ENCODE measurements around the gene SH2D4B. TPM values are rescaled to one million over a fixed set of nuclear protein-coding genes. Genes with fewer than 3 reads are reported as not detected.

Gene SH2D4B
- total RNA-seq, 4 donors from 2014 or later = not detected

DNA sequence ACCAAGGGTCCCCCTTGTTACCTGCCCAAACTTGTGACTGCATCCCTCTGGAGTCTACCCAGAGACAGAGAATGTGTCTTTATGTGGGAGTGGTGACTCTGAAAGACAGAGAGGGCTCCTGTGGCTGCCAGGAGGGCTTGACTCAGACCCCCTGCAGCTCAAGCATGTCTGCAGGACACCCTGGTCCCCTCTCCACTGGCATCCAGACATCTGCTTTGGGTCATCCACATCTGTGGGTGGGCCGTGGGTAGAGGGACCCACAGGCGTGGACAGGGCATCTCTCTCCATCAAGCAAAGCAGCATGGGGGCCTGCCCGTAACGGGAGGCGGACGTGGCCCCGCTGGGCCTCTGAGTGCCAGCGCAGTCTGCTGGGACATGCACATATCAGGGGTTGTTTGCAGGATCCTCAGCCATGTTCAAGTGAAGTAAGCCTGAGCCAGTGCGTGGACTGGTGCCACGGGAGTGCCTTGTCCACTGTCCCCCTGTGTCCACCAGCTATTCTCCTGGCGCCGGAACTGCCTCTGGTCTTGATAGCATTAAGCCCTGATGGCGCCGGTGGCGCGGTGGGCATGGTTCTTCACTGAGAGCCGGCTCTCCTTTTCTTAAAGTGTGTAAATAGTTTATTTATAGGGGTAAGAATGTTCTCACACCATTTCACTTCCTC, 19.4 kb upstream of the SH2D4B start:
- DNase-seq (ENCODE audit: low spot score in 2 of 2) = no peak
- peaks cover 10 to 84% (median 28%) of the 10 kb centered on the region in 3 donors for H3K36me3 ChIP-seq
- H3K4me1 ChIP-seq = peaks cover 0 to 46% (median 5%) of the 10 kb centered on the region in 4 donors
- TF ChIP-seq CTCF (IDR thresholded peaks at IDR 0.05) (no peak), EP300 (IDR thresholded peaks at IDR 0.05) (no peak), POLR2A (IDR thresholded peaks at IDR 0.05) (no peak)
- no peaks in the 10 kb centered on the region for H3K27me3 ChIP-seq
- peak overlapping the region in 2 of 4 donors; percentile 63 to 68 for H3K27ac ChIP-seq
- H3K4me3 ChIP-seq = no peak overlapping the region
- 87 to 88% methylated on average over 17 of the region's 17 CpGs for WGBS, 2 donors
- no peaks in the 10 kb centered on the region for H3K9me3 ChIP-seq

DNA sequence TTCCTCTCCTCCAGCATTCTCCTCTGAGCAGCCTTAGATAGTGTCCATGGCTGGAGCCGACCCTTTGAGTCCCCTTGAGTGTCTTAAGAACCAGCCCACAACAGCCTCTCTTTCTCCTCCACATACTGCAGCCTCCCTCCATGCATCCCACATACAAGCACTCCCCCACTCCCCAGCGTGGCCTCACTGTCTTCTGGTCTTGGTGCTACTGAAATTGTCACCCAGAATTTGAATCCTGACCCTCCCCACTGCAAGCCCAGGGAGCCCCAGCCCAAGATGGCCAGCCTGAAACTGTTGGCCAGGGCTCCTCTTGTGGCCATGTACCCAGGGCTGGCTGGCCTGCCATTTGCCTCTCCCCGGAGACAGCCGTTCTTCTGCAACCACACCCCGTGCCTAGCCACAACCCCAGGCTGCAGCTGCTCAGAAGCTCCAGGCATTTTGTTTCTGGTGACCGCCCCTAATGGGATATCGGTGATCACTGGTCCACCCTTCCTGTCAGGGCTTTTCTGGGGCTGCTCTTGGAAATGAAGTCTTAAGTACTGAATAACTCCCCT, 18.8 kb upstream of the SH2D4B start:
- H3K36me3 ChIP-seq = peaks cover 10 to 78% (median 28%) of the 10 kb centered on the region in 3 donors
- DNase-seq (ENCODE audit: low spot score in 2 of 2) = no peak
- H3K4me3 ChIP-seq = no peak overlapping the region
- H3K27ac ChIP-seq = peak overlapping the region in 2 of 4 donors; percentile 63 to 68
- WGBS, 2 donors = 79 to 86% methylated on average over 6 to 7 of the region's 7 CpGs
- peaks cover 0 to 47% (median 5%) of the 10 kb centered on the region in 4 donors for H3K4me1 ChIP-seq
- H3K9me3 ChIP-seq = no peaks in the 10 kb centered on the region
- no peak for TF ChIP-seq POLR2A (IDR thresholded peaks at IDR 0.05)
- TF ChIP-seq EP300 (IDR thresholded peaks at IDR 0.05) = no peak
- no peak for TF ChIP-seq CTCF (IDR thresholded peaks at IDR 0.05)
- H3K27me3 ChIP-seq = no peaks in the 10 kb centered on the region

DNA sequence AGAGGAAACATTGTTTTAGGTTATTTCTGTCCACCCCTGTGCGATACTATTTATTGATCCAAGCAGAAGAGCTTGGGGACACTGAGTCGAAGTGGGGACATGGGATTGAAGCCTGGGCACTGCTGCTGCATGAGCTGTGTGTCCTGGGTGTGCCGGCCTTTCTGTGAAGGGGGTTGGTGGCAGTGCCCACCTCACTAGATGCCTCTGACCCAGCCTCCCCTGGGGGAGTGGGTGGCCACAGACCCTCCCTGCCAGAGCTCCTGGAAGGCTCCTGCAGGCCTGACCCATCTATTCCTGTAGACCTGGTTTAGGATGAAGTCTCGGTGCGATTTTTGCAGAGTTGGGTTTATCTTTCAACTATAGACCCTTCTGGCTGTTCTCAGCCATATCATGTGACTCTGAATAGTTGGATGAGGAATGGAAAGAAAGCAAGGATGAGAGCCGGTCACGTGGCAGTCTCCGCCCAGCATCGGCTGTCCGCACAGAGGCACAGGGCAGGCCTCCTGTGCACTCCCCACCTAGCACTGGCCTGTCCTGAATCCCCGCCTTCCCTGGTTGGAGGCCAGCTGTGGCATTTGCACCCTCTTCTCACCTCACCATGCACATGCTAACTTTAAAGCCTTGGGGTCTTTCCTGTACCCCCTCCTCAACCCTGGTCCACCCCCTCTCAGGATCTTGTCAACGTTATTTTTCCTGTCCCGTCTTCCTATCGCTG, 17.6 kb upstream of the SH2D4B start:
- no peaks in the 10 kb centered on the region for H3K27me3 ChIP-seq
- WGBS, 2 donors = 80 to 84% methylated on average over 13 to 14 of the region's 14 CpGs
- H3K36me3 ChIP-seq = peaks cover 5 to 66% (median 22%) of the 10 kb centered on the region in 3 donors
- no peak overlapping the region for H3K27ac ChIP-seq
- H3K4me1 ChIP-seq = peaks cover 0 to 52% (median 7%) of the 10 kb centered on the region in 4 donors
- H3K9me3 ChIP-seq = no peaks in the 10 kb centered on the region
- H3K4me3 ChIP-seq = no peak overlapping the region
- TF ChIP-seq EP300 (IDR thresholded peaks at IDR 0.05) = peak in 1 of 2 donors; percentile 9
- TF ChIP-seq CTCF (IDR thresholded peaks at IDR 0.05) = no peak
- TF ChIP-seq POLR2A (IDR thresholded peaks at IDR 0.05) = no peak
- DNase-seq (ENCODE audit: low spot score in 2 of 2) = no peak

- no peak overlapping the region for H3K27ac ChIP-seq
- 74 to 83% methylated on average over 6 to 8 of the region's 10 CpGs for WGBS, 2 donors
- no peak for TF ChIP-seq EP300 (IDR thresholded peaks at IDR 0.05)
- TF ChIP-seq POLR2A (IDR thresholded peaks at IDR 0.05) = no peak
- no peak for TF ChIP-seq CTCF (IDR thresholded peaks at IDR 0.05)
- peaks cover 0 to 48% (median 7%) of the 10 kb centered on the region in 4 donors for H3K4me1 ChIP-seq
- no peaks in the 10 kb centered on the region for H3K27me3 ChIP-seq
- H3K4me3 ChIP-seq = no peak overlapping the region
- H3K9me3 ChIP-seq = no peaks in the 10 kb centered on the region
- DNase-seq (ENCODE audit: low spot score in 2 of 2) = no peak
- H3K36me3 ChIP-seq = peaks cover 5 to 58% (median 15%) of the 10 kb centered on the region in 3 donors
These were observed 16.8 kb upstream of the SH2D4B start for GRCh38 chr10:80520661-80521470.

Data from tibial nerve (tissue), 4 donors.